ENCODE results near the gene RNF125. TPM values are rescaled to one million over a fixed set of nuclear protein-coding genes. Genes with fewer than 3 reads are reported as not detected.

The RNF125 gene
- total and polyA plus RNA-seq, 9 of the 15 experiments (the other 6 are each of a cell fraction or from before 2014, with no cell fraction given): 0.01 to 0.29 (median 0.07) TPM; not detected in 1

GRCh38 chr18:32093523-32093922, 74.9 kb downstream of the RNF125 start (continued):
- peak in 1 of 2 experiments; percentile 21; a peak in 2 of 4 replicates for TF ChIP-seq FOXK2 (conservative IDR thresholded peaks at IDR 0.05 in 1 of 2, IDR thresholded peaks at IDR 0.05 in 1 of 2; ENCODE audit: low read depth in 2 of 2)
- TF ChIP-seq JUND (IDR thresholded peaks at IDR 0.05; ENCODE audit: borderline replicate concordance, low read depth, low read length): no peak
- TF ChIP-seq JUND (tag; IDR thresholded peaks at IDR 0.05; ENCODE audit: borderline replicate concordance, low read depth, low read length): no peak
- TF ChIP-seq TOE1 (IDR thresholded peaks at IDR 0.05; ENCODE audit: borderline replicate concordance): 0 out of 2 replicates have a peak, but pooled peaks have one; percentile 14
- TF ChIP-seq TOE1 (CRISPR knock-in tag; IDR thresholded peaks at IDR 0.05; ENCODE audit: borderline replicate concordance, low read depth): no peak
- no peak for TF ChIP-seq MAFF (IDR thresholded peaks at IDR 0.05; ENCODE audit: low read length)
- no peak for TF ChIP-seq RFX7 (CRISPR knock-in tag; IDR thresholded peaks at IDR 0.05)
- TF ChIP-seq NRF1 (conservative IDR thresholded peaks at IDR 0.05 in 1 of 2, IDR thresholded peaks at IDR 0.05 in 1 of 2): peak in 1 of 2 experiments; percentile 26; a peak in 1 of 4 replicates
- TF ChIP-seq TGIF2 (CRISPR knock-in tag; IDR thresholded peaks at IDR 0.05): no peak
- TF ChIP-seq PREB (CRISPR knock-in tag; IDR thresholded peaks at IDR 0.05): no peak
- no peak for TF ChIP-seq XRCC4 (IDR thresholded peaks at IDR 0.05; ENCODE audit: extremely low read depth, insufficient read depth, insufficient read length)
- no peak for TF ChIP-seq EGR1 (conservative IDR thresholded peaks at IDR 0.05)
- no peak for TF ChIP-seq SLC30A9 (CRISPR knock-in tag; IDR thresholded peaks at IDR 0.05)
- TF ChIP-seq TARDBP (IDR thresholded peaks at IDR 0.05): no peak
- TF ChIP-seq RCOR1 (IDR thresholded peaks at IDR 0.05; ENCODE audit: borderline replicate concordance in 1 of 2, low read depth in 2 of 2, low read length in 2 of 2): peak in 1 of 2 experiments; percentile 10; a peak in 1 of 4 replicates
- TF ChIP-seq E2F4 (CRISPR knock-in tag; IDR thresholded peaks at IDR 0.05; ENCODE audit: low read depth): no peak
- peak; percentile 31 for TF ChIP-seq TBP (optimal IDR thresholded peaks at IDR 0.05; ENCODE audit: low read depth, low read length)
- no peak for TF ChIP-seq ZNF239 (CRISPR knock-in tag; IDR thresholded peaks at IDR 0.05)
- TF ChIP-seq ZNF785 (CRISPR knock-in tag; IDR thresholded peaks at IDR 0.05): no peak
- TF ChIP-seq HES1 (IDR thresholded peaks at IDR 0.05; ENCODE audit: low read depth): no peak
- no peak for TF ChIP-seq FUS (optimal IDR thresholded peaks at IDR 0.05; ENCODE audit: low read depth, low read length)
- TF ChIP-seq MCM2 (IDR thresholded peaks at IDR 0.05; ENCODE audit: low read depth): no peak
- no peak for TF ChIP-seq ZNF347 (CRISPR knock-in tag; IDR thresholded peaks at IDR 0.05; ENCODE audit: low read depth)
- TF ChIP-seq ZNF766 (CRISPR knock-in tag; conservative IDR thresholded peaks at IDR 0.05): no peak
- peak in 1 of 2 experiments; percentile 23 for TF ChIP-seq E2F6 (IDR thresholded peaks at IDR 0.05; ENCODE audit: borderline replicate concordance in 1 of 2, extremely low read depth in 1 of 2, insufficient read depth in 1 of 2, insufficient read length in 1 of 2, low read depth in 1 of 2, low read length in 1 of 2, poor library complexity in 1 of 2, severe bottlenecking in 1 of 2)
- TF ChIP-seq SMARCA4 (IDR thresholded peaks at IDR 0.05): no peak
- TF ChIP-seq SAFB2 (IDR thresholded peaks at IDR 0.05; ENCODE audit: borderline replicate concordance, low read depth, low read length, severe bottlenecking): no peak
- TF ChIP-seq RBFOX2 (IDR thresholded peaks at IDR 0.05; ENCODE audit: low read depth, low read length): no peak
